ENCODE results near the gene CDK11A. TPM values are rescaled to one million over a fixed set of nuclear protein-coding genes. Genes with fewer than 3 reads are reported as not detected.
A peak's percentile ranks its signal among the peaks of the same experiment; 100 is the strongest.
"Not testable (repeated sequence)": the region's sequence is repeated elsewhere in the genome, so short reads cannot be mapped to it uniquely, and the experiment has no call there.

The CDK11A gene
- total RNA-seq, 1 donor from 2014 or later = 74.4 TPM

DNA sequence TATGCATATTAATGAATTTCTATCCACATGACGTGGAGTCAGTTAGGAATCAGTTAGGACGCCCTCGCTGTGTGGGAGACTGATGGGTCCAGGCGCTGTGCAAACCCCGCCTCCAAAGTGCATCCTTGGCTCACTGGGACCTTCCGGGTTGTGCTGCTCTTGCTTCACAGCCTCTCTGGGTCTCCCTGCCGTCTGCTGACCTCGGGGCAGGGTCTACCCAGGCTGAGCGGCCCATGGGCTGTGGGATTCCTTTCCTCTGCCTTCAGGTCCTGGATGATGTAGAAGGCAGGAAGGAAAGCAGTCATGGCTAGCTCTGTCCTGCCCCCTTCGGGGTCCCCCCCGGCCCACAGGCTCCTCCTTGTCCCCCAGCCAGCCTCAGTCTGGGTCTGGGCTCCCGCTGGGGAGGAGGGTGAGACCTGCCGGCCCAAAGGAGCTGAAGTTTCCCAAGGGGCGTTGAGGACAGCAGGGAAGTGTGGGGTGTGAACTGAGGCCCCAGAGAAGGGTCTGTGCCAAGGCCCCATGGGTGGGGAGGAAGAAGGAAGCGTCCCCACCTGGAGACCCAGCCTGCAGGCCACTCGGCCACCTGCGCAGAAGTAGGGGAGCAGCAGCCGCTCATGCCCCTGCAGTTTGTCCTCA is 24.6 kb upstream of the CDK11A start:
- H3K4me3 Mint-ChIP-seq = peak overlapping the region; percentile 54

DNA sequence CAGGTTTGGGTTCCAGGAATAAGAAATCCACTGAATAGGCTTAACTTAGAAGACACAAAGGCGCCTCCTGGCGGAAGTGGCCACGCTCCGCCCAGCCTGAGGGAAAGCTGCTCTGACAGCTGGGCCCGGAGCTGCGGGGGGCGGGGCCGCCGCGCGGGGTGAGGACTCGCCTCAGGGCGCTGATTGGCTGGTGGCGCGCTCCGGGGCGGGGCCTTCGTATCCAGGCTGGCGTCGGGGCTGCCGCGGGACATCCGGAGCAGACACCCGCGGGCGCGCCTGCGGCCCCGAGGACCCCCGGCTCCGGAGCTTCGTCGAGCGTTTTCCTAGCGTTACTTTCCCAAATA is 22.4 kb upstream of the CDK11A start:
- DNase-seq (ENCODE audit: low spot score); H3K27ac Mint-ChIP-seq; H3K4me3 Mint-ChIP-seq; H3K36me3 Mint-ChIP-seq (ENCODE audit: low read depth); H3K9me3 Mint-ChIP-seq; H3K4me1 Mint-ChIP-seq (ENCODE audit: low read depth); H3K27me3 Mint-ChIP-seq (ENCODE audit: insufficient read depth): not testable (repeated sequence)
- intact Hi-C loops (cut with micrococcal nuclease) = loop anchor here (5.0 kb wide), 1 partner anchor 54 kb away; the partner anchor contains the start of gene SLC35E2B

More for the DNA sequence above, 24.6 kb upstream of the CDK11A start:
- DNase-seq (ENCODE audit: low spot score) = no peak
- intact Hi-C loops (cut with micrococcal nuclease) = loop anchor here (5.0 kb wide), 1 partner anchor 57 kb away; the partner anchor contains the start of gene SLC35E2B
- Mint-ChIP-seq H3K36me3 (ENCODE audit: low read depth) (no peaks in the 10 kb centered on the region), H3K27ac (peak overlapping the region; percentile 21), H3K4me1 (ENCODE audit: low read depth) (no peaks in the 10 kb centered on the region), H3K9me3 (no peaks in the 10 kb centered on the region), H3K27me3 (ENCODE audit: insufficient read depth) (no peaks in the 10 kb centered on the region)

DNA sequence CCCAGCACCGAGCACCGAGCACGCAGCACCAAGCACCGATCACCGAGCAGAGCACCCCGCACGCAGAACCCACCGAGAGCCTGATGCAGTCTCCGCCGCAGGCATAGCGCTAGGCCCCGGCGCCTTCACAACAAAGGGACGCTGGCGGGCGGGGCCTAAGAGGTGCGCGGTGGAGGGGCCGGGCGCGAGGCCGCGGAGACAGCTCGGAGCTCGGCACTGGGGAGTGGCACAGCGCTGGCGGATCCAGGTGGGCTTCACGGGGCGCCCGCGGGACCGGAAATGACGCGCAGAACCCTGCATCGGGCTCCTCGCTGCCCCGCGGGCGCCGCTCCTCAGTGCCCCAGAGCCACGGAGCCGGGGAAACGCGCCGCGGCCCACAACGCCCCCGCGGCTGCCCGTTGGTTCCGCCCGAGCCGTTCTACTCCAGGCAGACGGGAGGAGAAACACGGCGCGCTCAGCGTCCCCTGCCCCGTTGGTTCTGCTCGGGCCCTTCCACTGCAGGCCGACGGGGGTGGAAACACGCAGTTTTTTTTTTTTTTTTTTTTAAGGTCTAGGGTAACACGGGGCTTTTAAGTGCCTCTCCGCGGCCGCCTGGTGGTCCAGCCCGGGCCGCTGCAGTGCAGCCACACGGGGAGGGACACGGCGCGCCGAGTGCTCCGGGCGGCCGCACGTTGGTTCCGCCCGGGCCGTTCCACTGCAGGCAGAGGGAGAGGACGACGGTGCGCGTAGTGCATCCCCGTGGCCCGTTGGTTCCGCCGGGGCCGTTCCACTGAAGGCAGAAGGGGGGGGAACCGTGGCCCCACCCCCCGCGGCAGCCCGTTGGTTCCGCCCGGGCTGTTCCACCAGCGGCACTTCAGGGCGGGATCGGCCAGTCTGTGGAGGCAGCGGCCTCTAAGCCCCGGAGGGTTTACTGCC is 21.8 kb upstream of the CDK11A start:
- peak overlapping the region; percentile 55 for H3K27ac Mint-ChIP-seq
- intact Hi-C loops (cut with micrococcal nuclease) = loop anchor here (5.0 kb wide), 1 partner anchor 54 kb away; the partner anchor contains the start of gene SLC35E2B
- H3K9me3 Mint-ChIP-seq; H3K36me3 Mint-ChIP-seq (ENCODE audit: low read depth); H3K27me3 Mint-ChIP-seq (ENCODE audit: insufficient read depth); H3K4me1 Mint-ChIP-seq (ENCODE audit: low read depth): not testable (repeated sequence)
- H3K4me3 Mint-ChIP-seq = peak overlapping the region; percentile 11
- DNase-seq (ENCODE audit: low spot score) = peak; percentile 84

DNA sequence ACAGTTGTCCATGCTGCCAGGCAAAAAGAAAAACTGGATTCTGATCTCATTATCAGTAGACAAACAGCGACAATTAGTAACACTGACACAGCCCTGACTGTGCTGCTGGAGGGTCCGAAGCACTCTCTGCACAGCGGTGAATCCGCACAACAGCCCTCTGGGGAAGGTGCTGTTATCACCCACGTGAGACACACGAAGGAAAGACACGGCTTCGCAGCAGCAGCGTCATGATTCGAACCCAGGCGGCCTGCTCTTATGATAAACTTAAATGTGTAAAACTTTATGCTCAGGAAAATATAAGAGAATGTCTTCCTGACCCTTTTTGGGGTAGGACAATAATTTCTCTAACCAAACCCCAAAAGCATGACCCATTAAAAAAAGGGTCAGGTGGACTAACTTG is 18.4 kb upstream of the CDK11A start:
- H3K27me3 Mint-ChIP-seq (ENCODE audit: insufficient read depth); H3K9me3 Mint-ChIP-seq; H3K4me1 Mint-ChIP-seq (ENCODE audit: low read depth); intact Hi-C loops (cut with micrococcal nuclease); H3K36me3 Mint-ChIP-seq (ENCODE audit: low read depth); DNase-seq (ENCODE audit: low spot score); H3K27ac Mint-ChIP-seq: not testable (repeated sequence)
- H3K4me3 Mint-ChIP-seq = peak overlapping the region; percentile 15

DNA sequence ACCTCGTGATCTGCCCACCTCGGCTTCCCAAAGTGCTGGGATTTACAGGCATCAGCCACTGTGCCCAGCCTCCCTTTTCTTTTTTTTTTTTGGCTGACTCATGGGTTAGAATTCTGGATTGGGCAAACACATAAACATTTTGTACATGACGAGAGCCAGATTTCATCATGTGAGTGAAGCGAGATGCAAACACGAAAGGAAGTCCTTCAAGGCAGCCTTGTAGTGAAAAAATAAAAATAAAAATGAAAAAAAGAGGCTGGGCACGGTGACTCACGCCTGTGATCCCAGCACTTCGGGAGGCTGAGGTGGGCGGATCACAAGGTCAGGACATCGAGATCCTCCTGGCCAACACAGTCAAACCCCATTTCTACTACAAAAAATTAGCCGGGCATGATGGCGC is 16.9 kb upstream of the CDK11A start:
- H3K27ac Mint-ChIP-seq; H3K36me3 Mint-ChIP-seq (ENCODE audit: low read depth); H3K4me1 Mint-ChIP-seq (ENCODE audit: low read depth); H3K4me3 Mint-ChIP-seq; H3K27me3 Mint-ChIP-seq (ENCODE audit: insufficient read depth); intact Hi-C loops (cut with micrococcal nuclease); H3K9me3 Mint-ChIP-seq; DNase-seq (ENCODE audit: low spot score): not testable (repeated sequence)

DNA sequence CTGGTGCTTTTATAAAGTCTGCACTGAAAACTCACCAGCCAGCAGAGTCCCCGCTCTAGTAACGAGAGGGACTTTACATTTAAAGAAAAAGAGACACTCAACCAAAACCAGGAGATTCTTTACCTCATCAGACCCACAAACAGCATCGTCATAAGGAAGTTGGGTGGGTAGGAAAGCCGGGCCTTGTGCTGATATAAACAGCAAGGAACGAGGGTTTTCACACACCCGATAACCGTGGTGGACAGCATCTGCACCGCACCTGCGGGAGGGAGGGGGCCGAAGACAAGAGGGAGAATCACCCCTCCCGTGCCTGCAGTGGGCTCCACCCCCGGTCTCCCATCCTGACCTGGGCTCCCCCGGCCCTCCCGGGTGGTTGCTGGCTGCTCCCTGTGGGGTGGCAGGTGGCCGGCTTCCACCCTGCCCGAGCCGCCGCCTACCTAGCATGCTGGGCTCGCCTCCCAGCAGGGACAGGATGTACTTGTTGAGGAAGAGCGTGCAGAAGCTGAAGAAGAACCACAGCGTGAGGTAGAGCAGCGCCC is 14.7 kb upstream of the CDK11A start:
- H3K9me3 Mint-ChIP-seq; DNase-seq (ENCODE audit: low spot score); H3K36me3 Mint-ChIP-seq (ENCODE audit: low read depth); H3K27ac Mint-ChIP-seq; H3K4me1 Mint-ChIP-seq (ENCODE audit: low read depth); H3K4me3 Mint-ChIP-seq; intact Hi-C loops (cut with micrococcal nuclease); H3K27me3 Mint-ChIP-seq (ENCODE audit: insufficient read depth): not testable (repeated sequence)

DNA sequence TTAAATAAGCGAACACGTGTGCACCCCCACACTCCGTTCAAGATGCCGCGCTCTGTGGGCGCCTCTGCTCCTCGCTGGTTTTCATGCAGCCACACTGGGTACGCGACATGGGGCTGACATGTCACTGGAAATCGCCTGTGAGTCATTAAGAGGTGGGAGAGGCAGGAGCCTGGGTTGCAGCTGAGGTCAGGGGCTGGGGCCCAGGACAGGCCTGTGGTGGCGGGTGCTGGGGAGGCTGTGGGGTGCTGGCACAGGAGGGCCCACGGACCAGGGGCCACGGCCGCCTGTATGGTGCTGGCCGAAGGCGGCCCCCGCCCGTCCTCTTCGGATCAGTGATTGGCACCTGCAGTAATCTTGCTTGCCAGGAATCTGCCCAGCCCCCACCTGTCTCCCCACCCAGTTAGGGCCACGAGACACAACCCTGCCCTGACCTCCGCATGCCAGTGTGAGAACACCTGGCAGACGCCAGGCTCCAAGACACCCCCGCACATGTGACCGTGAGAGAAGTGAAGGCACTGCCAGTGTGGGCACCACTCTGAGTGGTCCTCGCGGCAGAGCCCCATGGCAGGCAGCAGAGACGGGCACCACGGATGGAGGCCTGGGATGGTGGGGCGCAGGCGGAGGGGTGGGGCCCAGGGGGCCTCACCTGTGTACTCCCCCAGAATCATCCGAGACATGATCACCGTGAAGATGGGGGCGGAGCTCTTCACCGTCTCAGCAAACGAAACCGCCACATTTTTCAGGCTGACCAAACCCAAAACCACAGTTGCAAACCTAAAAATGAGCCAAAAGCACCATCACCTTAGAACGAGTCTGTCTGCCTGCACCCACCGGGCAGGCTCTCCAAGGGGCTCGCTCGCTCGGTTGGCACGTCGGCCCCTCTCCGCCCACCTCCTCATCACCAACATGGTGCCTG is 13.8 kb upstream of the CDK11A start:
- H3K4me1 Mint-ChIP-seq (ENCODE audit: low read depth); H3K27me3 Mint-ChIP-seq (ENCODE audit: insufficient read depth); H3K27ac Mint-ChIP-seq; H3K36me3 Mint-ChIP-seq (ENCODE audit: low read depth); DNase-seq (ENCODE audit: low spot score); intact Hi-C loops (cut with micrococcal nuclease); H3K9me3 Mint-ChIP-seq; H3K4me3 Mint-ChIP-seq: not testable (repeated sequence)

DNA sequence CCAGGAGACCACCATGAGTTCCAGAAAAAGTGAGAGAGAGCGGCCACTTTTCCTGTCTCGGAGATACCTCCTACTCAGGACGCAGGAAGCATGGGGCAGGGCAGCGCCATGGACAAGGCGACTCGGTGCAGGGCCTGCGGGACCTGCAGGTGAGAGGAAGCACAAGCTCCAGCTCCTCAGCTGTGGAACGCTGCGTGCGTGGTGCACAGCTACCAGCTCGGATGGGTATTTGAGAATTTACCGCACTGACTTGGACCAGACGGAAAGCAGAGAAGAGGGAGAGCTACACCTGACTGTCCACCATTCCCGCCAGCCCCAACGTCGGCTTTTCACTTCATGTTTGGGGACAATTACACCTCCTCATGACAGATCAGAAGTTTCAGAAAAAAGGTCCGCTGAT is 8.2 kb upstream of the CDK11A start:
- Mint-ChIP-seq H3K36me3 (ENCODE audit: low read depth) (peaks cover 16% of the 10 kb centered on the region), H3K4me1 (ENCODE audit: low read depth) (peaks cover 14% of the 10 kb centered on the region), H3K4me3 (no peak overlapping the region), H3K27me3 (ENCODE audit: insufficient read depth) (no peaks in the 10 kb centered on the region), H3K9me3 (no peaks in the 10 kb centered on the region), H3K27ac (no peak overlapping the region)
- intact Hi-C loops (cut with micrococcal nuclease) = no loop called here
- no peak for DNase-seq (ENCODE audit: low spot score)

DNA sequence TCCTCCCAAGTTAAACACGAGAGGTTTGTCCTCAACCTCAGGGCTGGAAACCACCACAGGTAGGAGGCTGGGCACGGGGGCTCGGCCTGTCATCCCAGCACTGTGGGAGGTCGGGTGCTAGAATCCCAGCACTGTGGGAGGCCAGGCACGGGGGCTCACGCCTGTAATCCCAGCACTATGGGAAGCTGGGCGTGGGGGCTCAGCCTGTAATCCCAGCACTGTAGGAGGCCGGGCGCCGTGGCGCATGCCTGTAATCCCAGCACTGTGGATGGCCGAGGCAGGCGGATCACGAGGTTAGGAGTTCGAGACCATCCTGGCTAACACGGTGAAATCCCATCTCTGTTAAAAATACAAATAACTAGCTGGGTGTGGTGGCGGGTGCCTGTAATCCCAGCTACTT is 6.7 kb upstream of the CDK11A start:
- Mint-ChIP-seq H3K4me3 (no peak overlapping the region), H3K36me3 (ENCODE audit: low read depth) (peaks cover 19% of the 10 kb centered on the region), H3K4me1 (ENCODE audit: low read depth) (peaks cover 14% of the 10 kb centered on the region), H3K27ac (no peak overlapping the region), H3K9me3 (no peaks in the 10 kb centered on the region), H3K27me3 (ENCODE audit: insufficient read depth) (no peaks in the 10 kb centered on the region)
- no peak for DNase-seq (ENCODE audit: low spot score)
- intact Hi-C loops (cut with micrococcal nuclease) = no loop called here

DNA sequence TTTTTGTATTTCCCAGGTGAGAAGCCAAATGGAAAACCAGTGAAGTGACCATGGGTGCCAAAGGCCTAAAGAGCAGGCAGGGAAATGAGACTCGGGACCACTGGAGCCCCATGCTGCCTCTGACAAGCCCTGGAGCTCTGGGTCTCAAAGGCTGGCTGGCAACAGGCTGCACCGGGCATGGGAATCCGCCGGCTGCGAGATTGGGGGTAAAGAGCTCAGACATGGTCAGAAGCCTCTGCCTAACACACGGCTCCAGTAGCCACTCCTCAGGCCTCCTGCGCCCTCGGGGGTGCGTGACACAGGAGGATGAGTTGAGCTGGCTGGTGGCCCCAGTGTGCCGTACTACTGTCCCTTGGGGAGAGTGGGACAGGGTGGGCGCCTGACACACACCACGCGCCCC is 6.1 kb upstream of the CDK11A start:
- Mint-ChIP-seq H3K36me3 (ENCODE audit: low read depth) (peaks cover 17% of the 10 kb centered on the region), H3K4me1 (ENCODE audit: low read depth) (peaks cover 14% of the 10 kb centered on the region)
- H3K9me3 Mint-ChIP-seq; H3K4me3 Mint-ChIP-seq; DNase-seq (ENCODE audit: low spot score); H3K27me3 Mint-ChIP-seq (ENCODE audit: insufficient read depth); intact Hi-C loops (cut with micrococcal nuclease); H3K27ac Mint-ChIP-seq: not testable (repeated sequence)

DNA sequence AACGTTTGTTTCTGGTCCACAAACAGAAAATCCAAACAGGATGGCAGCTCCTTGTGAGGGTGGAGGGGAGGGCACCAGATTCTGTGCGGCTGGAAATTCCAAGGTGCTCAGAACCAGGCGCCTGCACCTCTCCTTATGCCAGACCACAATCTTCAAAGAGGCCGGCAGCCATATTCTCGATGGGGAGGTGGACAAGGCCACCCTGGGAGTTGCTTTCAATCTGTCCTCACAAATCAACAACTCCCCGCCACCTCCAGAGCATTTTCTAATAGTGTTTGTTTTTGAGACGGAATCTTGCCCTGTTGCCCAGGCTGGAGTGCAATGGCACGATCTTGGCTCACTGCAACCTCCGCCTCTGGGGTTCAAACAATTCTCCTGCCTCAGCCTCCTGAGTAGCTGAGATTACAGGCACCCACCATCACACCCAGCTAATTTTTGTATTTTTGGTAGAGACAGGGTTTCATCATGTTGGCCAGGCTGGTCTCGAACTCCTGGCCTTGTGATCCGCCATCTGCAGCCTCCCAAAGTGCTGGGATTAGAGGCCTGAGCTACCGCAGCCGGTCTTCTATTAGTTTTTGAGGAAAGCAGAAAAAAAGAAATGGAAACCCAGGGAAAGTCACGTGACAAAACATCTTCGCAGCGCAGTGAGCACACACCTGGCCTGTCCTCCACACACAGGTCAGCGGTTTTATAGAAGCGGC is 5.1 kb upstream of the CDK11A start:
- intact Hi-C loops (cut with micrococcal nuclease) = loop anchor here (10.0 kb wide), 1 partner anchor 114 kb away; the partner anchor contains the start of gene MIB2
- Mint-ChIP-seq H3K27ac (peak overlapping the region; percentile 90), H3K36me3 (ENCODE audit: low read depth) (peaks cover 20% of the 10 kb centered on the region), H3K4me3 (peak overlapping the region; percentile 45), H3K4me1 (ENCODE audit: low read depth) (peaks cover 14% of the 10 kb centered on the region)
- not testable (repeated sequence) for H3K27me3 Mint-ChIP-seq (ENCODE audit: insufficient read depth); DNase-seq (ENCODE audit: low spot score); H3K9me3 Mint-ChIP-seq

Data from activated T-helper 1 cell treated with anti-CD3 and anti-CD28 coated beads, Interleukin-12 subunit alpha, Interleukin-12 subunit beta, Interleukin-2, Interleukin-4 antibody, amounts not matched to agents 30 ng/mL and 10 ng/mL and 1 ng/mL, durations not matched to agents 14 hours and 24 hours and 36 hours (primary cell).